ENCODE results near the gene C1orf74. TPM values are rescaled to one million over a fixed set of nuclear protein-coding genes. Genes with fewer than 3 reads are reported as not detected.
A peak's percentile ranks its signal among the peaks of the same experiment; 100 is the strongest.

The C1orf74 gene
- total RNA-seq, 1 donor = 1.0 TPM

DNA sequence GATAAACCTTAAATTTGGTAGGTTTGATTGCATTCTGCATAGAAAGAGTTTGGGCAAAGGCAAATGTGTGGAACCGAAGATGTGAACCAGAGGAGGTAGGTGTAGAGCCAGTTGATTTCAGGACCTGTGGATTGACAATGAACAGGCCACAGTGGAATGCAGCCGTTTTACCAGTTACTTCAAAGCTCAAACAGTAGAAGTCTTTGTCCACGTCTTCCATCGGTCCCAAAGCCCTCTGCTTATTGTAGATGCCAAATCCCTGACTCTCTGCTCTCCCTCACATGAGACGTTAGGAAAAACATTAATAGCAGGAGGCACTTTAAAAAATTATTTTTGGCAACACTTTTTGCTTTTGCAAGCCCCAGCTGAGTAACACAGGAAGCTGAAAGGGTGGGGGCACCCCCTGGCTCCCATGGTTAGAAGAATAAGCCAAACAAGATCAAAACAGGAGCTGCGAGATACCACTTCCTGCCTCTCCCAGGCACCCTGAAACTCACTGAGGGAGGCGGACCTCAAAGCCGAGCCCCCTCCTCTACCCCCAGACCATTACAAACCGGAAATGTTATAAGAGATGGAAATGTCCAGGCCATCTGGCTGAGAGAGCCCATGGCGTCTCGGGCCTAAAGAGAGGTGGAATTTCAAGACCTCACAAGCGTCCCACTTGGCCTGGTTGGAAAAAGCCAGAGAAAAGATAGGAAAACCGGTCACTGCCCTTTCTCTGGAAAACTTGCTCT is 15.0 kb downstream of the C1orf74 start:
- Histone ChIP-seq H3K27me3 (ENCODE audit: insufficient read depth, low read length) (no peaks in the 10 kb centered on the region), H3K4me3 (ENCODE audit: low read length) (peak overlapping the region; percentile 81), H3K4me1 (ENCODE audit: insufficient read depth, low read length) (peaks cover 99% of the 10 kb centered on the region), H3K9me3 (ENCODE audit: low read depth, low read length) (no peaks in the 10 kb centered on the region)

GRCh38 chr1:209768354-209768774 is 16.0 kb downstream of the C1orf74 start:
- peaks cover 90% of the 10 kb centered on the region for H3K4me1 ChIP-seq (ENCODE audit: insufficient read depth, low read length)
- no peaks in the 10 kb centered on the region for H3K9me3 ChIP-seq (ENCODE audit: low read depth, low read length)
- H3K4me3 ChIP-seq (ENCODE audit: low read length) = peak overlapping the region; percentile 81
- no peaks in the 10 kb centered on the region for H3K27me3 ChIP-seq (ENCODE audit: insufficient read depth, low read length)

DNA sequence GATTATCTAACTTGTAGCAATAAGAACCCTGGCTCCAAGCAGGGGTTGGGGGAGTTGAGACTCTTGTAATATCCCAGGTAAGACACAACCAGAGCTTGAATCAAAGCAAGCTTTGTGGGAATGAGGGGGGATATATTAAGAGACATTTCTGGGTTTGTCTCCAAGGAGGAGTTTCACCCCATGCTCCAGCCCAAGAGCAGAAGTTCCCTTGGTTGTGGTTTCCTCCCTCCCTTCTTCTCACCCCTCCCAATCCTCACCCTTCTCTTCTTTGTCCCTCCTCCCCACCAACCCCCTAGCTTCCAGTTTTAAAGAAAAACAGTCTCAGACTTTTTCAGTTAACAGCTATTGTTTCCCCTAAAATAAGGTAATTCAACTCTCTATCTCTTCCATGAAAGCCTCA is 16.7 kb downstream of the C1orf74 start:
- no peaks in the 10 kb centered on the region for H3K27me3 ChIP-seq (ENCODE audit: insufficient read depth, low read length)
- H3K9me3 ChIP-seq (ENCODE audit: low read depth, low read length) = no peaks in the 10 kb centered on the region
- H3K4me3 ChIP-seq (ENCODE audit: low read length) = peak overlapping the region; percentile 81
- peaks cover 90% of the 10 kb centered on the region for H3K4me1 ChIP-seq (ENCODE audit: insufficient read depth, low read length)

- H3K4me3 ChIP-seq (ENCODE audit: low read length) = no peak overlapping the region
- H3K4me1 ChIP-seq (ENCODE audit: insufficient read depth, low read length) = peaks cover 90% of the 10 kb centered on the region
- H3K27me3 ChIP-seq (ENCODE audit: insufficient read depth, low read length) = no peaks in the 10 kb centered on the region
- no peaks in the 10 kb centered on the region for H3K9me3 ChIP-seq (ENCODE audit: low read depth, low read length)
Observed at GRCh38 chr1:209767096-209767495, 17.3 kb downstream of the C1orf74 start.

DNA sequence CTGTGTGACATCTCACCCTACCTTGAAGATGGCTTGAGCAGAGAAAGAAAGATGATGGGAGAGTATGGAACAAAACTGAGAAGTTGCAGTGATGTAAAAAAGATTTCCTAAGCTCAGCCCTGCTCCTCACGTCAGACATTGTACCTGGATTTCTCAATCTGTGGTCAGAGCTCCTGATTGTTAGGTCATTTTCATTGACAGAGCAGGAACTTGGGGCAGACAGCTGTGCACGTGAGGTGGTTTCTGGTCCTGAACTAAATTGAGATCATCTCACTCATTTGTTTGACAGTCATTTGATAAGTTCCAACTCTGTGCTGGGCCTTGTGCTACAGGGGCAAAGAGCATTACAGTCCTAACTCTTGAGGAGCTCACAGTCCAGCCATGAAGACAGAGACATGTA is 18.3 kb downstream of the C1orf74 start:
- Histone ChIP-seq H3K4me3 (ENCODE audit: low read length) (no peak overlapping the region), H3K27me3 (ENCODE audit: insufficient read depth, low read length) (no peaks in the 10 kb centered on the region), H3K9me3 (ENCODE audit: low read depth, low read length) (no peaks in the 10 kb centered on the region), H3K4me1 (ENCODE audit: insufficient read depth, low read length) (peaks cover 90% of the 10 kb centered on the region)

DNA sequence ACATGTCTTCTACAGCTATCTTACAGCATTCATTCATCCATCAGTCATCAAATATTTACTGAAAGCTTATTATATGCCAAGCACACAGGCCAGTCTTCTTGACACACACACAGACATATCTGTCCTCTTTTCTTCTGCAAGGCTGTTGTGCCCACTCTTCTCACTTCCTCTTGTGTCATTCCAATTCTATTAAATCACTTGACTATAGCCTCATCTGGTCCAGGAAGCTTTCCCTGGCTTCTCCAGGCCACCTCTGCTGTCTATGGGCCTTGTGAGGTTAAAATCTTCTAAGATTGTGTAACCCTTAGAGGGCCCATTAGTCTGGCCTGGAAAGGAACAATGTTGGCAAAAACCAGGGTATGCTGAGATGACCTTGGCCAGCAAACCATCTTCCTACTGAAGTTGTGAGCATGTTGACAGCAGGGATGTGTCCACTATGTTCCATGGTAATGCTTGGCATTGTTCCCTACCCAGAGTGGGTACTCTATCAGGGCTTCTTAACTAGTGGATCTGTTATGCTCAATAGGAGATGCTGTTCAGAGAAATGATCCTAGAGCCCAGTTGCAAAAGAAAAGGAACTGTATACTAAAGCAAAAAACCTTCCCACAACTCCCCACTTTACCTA is 23.2 kb downstream of the C1orf74 start:
- H3K27me3 ChIP-seq (ENCODE audit: insufficient read depth, low read length) = no peaks in the 10 kb centered on the region

DNA sequence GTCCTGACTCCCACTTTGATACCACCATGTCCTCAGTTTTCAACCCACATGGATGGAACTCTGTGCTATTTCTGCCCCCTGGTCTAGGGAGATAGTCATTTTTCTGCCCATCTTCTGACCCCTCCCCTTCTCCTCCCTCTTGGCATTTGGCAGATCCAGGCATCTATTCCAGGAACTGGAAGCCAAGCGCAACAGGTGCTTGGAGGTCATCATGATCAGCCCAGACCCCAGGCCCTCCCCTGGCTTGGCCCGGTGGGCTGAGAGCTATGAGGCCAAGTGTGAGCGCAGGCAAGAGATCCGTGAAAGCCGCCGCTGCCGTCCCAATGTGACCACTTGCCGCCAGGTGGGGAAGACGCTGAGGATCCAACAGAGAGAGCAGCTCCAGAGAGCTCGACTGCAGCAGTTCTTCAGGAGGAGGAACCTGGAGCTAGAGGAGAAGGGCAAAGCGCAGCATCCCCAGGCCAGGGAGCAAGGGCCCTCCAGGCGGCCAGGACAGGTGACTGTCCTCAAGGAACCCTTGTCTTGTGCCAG is 24.5 kb downstream of the C1orf74 start:
- Histone ChIP-seq H3K9me3 (ENCODE audit: low read depth, low read length) (no peaks in the 10 kb centered on the region), H3K4me1 (ENCODE audit: insufficient read depth, low read length) (peaks cover 86% of the 10 kb centered on the region), H3K4me3 (ENCODE audit: low read length) (no peak overlapping the region), H3K27me3 (ENCODE audit: insufficient read depth, low read length) (no peaks in the 10 kb centered on the region)

More for the DNA sequence above, 23.2 kb downstream of the C1orf74 start:
- Histone ChIP-seq H3K4me1 (ENCODE audit: insufficient read depth, low read length) (peaks cover 88% of the 10 kb centered on the region), H3K4me3 (ENCODE audit: low read length) (no peak overlapping the region), H3K9me3 (ENCODE audit: low read depth, low read length) (no peaks in the 10 kb centered on the region)

DNA sequence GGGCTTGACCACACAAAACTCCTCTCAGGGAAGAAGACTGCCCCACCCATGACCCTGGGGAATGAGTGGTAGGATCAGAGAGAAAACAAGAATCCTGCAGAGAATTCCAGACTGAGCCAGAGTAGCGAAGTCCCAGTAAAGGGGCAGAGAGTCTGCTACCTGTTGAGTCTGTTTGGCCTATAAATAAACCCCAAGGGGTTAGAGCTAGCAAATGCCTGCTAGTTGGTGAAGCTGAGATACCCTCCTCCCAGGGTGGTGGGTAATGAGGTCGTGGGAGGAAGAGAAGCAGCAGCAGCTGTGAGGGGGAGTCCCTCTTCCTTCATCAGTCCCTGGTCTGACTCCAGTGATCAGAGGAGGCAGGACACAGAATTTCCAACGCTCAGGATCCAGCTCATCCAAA is 26.0 kb downstream of the C1orf74 start:
- Histone ChIP-seq H3K4me3 (ENCODE audit: low read length) (peak overlapping the region; percentile 56), H3K27me3 (ENCODE audit: insufficient read depth, low read length) (no peaks in the 10 kb centered on the region), H3K9me3 (ENCODE audit: low read depth, low read length) (no peaks in the 10 kb centered on the region), H3K4me1 (ENCODE audit: insufficient read depth, low read length) (peaks cover 88% of the 10 kb centered on the region)

GRCh38 chr1:209756615-209757445 is 27.5 kb downstream of the C1orf74 start:
- no peaks in the 10 kb centered on the region for H3K9me3 ChIP-seq (ENCODE audit: low read depth, low read length)
- peaks cover 86% of the 10 kb centered on the region for H3K4me1 ChIP-seq (ENCODE audit: insufficient read depth, low read length)

GRCh38 chr1:209755926-209756614 is 28.3 kb downstream of the C1orf74 start, which contains the start of gene TRAF3IP3:
Gene TRAF3IP3, plus strand, starts transcription at chr1:209756053. Its CDS starts 3,987 bp downstream, at chr1:209760040.
- Histone ChIP-seq H3K27me3 (ENCODE audit: insufficient read depth, low read length) (no peaks in the 10 kb centered on the region), H3K4me1 (ENCODE audit: insufficient read depth, low read length) (peaks cover 86% of the 10 kb centered on the region), H3K4me3 (ENCODE audit: low read length) (peak within 1 kb of the TSS; percentile 56), H3K9me3 (ENCODE audit: low read depth, low read length) (no peaks in the 10 kb centered on the region)

More at GRCh38 chr1:209756615-209757445, 27.5 kb downstream of the C1orf74 start:
- H3K27me3 ChIP-seq (ENCODE audit: insufficient read depth, low read length) = no peaks in the 10 kb centered on the region
- H3K4me3 ChIP-seq (ENCODE audit: low read length) = peak overlapping the region; percentile 56

DNA sequence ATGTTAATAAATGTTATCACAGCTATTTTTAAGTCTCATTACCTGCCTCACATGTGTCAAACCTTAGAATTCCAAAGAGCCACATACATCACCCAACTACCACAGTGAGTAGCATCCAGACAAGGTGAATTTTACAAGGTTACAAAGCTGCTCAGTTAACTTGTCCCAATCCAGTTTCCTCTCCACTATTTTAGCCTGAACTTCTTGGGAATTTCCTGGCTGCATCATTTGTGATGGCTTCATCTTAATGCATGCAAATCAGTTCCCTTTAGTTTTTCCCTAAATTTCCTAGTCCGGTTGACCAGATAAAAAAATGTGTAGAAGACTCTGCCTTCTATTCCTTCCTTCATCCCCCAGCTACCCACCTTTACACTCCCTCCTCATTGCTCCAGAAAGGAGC is 29.1 kb downstream of the C1orf74 start:
- Histone ChIP-seq H3K4me3 (ENCODE audit: low read length) (peak overlapping the region; percentile 56), H3K9me3 (ENCODE audit: low read depth, low read length) (no peaks in the 10 kb centered on the region), H3K4me1 (ENCODE audit: insufficient read depth, low read length) (peaks cover 86% of the 10 kb centered on the region), H3K27me3 (ENCODE audit: insufficient read depth, low read length) (no peaks in the 10 kb centered on the region)

DNA sequence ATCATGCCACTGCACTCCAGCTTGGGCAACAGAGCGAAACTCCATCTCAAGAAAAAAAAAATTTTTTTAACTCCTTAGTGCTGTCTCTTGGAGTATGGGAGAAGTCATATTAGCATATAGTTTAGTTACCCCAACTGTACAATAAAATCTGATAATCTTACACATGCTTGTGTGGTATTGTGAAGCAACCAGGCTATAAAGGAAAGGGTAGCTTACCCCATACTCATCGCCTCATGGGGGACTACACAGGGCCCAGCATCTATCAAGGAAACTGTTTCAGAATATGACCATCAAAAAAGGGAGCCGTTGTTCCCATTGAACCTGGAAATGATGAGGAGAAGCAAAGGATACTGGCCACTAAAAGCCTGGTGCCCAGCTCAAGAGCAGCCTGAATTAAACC is 31.5 kb downstream of the C1orf74 start:
- Histone ChIP-seq H3K9me3 (ENCODE audit: low read depth, low read length) (no peaks in the 10 kb centered on the region), H3K27me3 (ENCODE audit: insufficient read depth, low read length) (no peaks in the 10 kb centered on the region), H3K4me3 (ENCODE audit: low read length) (no peak overlapping the region), H3K4me1 (ENCODE audit: insufficient read depth, low read length) (peaks cover 80% of the 10 kb centered on the region)

GRCh38 chr1:209751627-209752231 is 32.6 kb downstream of the C1orf74 start:
- no peak overlapping the region for H3K4me3 ChIP-seq (ENCODE audit: low read length)
- H3K4me1 ChIP-seq (ENCODE audit: insufficient read depth, low read length) = peaks cover 76% of the 10 kb centered on the region
- H3K9me3 ChIP-seq (ENCODE audit: low read depth, low read length) = no peaks in the 10 kb centered on the region
- no peaks in the 10 kb centered on the region for H3K27me3 ChIP-seq (ENCODE audit: insufficient read depth, low read length)

DNA sequence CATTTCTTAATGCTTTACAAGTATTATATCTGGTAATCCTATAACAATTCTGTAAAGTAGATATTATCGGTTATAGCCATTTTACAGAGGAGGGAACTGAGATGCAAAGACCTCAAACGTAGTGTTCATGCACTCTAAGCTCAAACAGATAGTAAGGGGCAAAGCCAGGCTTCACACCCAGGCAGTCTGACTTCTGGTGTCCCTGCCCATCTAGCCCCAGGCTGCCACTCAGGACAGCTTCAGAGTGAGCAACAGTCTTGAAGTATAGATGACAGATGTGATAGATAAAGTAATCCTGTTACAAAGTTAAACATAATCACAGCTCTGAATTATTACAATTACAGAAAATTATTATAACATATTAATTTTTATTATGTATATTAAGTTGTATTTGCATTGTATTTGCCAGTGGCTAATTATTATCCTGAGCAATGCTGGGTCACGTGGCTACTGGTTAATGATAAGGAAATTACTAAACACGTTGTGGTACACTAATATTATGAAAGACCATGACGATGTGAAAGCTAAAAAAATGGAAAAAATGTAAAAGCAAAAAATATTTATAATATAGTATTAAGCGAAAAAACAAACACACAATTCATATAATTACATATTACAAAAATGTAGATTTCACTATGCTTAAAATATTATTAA is 34.6 kb downstream of the C1orf74 start:
- Histone ChIP-seq H3K27me3 (ENCODE audit: insufficient read depth, low read length) (no peaks in the 10 kb centered on the region), H3K4me1 (ENCODE audit: insufficient read depth, low read length) (peaks cover 62% of the 10 kb centered on the region), H3K9me3 (ENCODE audit: low read depth, low read length) (no peaks in the 10 kb centered on the region), H3K4me3 (ENCODE audit: low read length) (no peak overlapping the region)
